ENCODE measurements around the gene NPBWR2.

Gene NPBWR2

DNA sequence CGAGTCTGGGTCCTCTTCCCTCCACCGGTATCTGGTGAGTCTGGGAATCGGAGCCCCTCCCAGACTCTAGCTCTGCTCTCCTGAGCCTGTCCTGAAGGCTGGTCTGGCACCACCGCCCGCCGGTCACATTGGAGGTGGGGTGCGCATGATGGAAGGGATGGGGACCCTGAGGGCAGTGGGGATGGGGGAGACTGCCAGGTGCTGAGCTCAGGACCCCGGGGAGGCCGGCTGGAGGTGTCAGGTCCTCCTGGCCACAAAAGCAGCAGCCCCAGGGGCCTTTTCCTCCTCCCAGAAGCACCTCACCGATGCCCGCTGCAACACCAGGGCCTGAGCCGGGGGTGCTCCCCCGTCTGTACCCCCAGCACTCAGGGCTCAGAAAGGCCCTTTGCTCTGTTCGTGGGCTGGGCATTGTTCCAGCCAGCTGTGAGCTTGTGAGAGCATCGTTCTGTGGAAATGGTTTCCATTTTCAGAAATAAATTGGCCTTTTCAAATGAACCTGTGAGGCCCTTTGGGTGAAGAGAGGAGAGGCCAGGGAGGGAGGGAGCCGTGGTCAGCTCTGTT, 2.5 kb upstream of the NPBWR2 start:
- H3K36me3 ChIP-seq (ENCODE audit: insufficient read depth, low read length), result no peaks in the 10 kb centered on the region
- no peak overlapping the region for H3K4me3 ChIP-seq (ENCODE audit: low read length)
- peaks cover 37% of the 10 kb centered on the region for H3K27me3 ChIP-seq (ENCODE audit: insufficient read depth, low read length)
- H2AFZ ChIP-seq (ENCODE audit: low read depth, low read length), result no peak overlapping the region
- H3K4me1 ChIP-seq (ENCODE audit: insufficient read depth, low read length), result no peaks in the 10 kb centered on the region
- H3K9me3 ChIP-seq (ENCODE audit: low read length), result no peaks in the 10 kb centered on the region

DNA sequence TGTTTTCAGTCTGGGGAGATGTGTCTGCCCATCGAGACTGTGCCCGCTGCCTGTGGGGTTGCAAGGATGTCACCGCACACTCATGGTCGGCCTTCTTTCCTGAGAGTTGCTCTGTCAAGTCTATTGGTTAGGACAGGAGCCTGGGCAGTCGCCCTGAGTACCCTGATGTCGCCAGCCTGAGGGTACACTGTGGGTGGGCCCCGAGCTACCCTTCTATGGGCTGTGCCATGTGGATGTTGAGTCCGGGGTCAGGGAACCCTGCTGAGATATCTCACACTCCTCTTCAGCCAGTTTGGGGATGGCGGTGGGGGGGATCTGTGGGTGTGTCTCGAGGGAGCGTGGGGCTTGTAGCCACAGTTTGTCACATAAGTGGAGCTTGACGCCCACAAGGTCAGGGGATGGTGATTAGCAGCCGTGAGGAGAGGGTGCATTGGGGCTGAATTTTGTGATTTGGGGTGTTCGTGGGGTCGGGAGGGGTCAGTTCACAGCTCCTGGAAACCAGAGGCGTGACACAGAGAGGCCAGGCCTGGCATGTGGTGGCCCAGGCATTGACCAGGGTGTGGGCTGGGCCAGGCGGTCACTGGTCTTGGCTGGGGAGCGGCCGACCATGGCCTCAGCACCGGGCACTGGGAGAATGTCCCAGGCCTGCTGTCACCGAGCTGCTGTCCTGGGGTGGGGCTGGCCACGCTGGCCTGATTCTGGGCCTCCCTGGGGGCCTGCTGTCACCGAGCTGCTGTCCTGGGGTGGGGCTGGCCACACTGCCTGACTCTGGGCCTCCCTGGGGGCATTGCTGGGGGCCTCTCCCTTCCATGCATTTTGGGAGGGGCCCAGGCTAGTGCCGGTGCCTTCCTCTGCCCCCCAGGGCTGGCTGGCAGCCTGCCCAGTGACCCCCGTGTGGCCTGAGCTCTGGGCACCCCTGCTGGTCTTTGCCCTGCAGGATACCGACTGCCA, 1.6 kb upstream of the NPBWR2 start:
- no peaks in the 10 kb centered on the region for H3K36me3 ChIP-seq (ENCODE audit: insufficient read depth, low read length)
- H3K4me1 ChIP-seq (ENCODE audit: insufficient read depth, low read length), result no peaks in the 10 kb centered on the region
- H3K27me3 ChIP-seq (ENCODE audit: insufficient read depth, low read length), result peaks cover 30% of the 10 kb centered on the region
- H3K4me3 ChIP-seq (ENCODE audit: low read length), result no peak overlapping the region
- H3K9me3 ChIP-seq (ENCODE audit: low read length), result no peaks in the 10 kb centered on the region
- H2AFZ ChIP-seq (ENCODE audit: low read depth, low read length), result no peak overlapping the region

DNA sequence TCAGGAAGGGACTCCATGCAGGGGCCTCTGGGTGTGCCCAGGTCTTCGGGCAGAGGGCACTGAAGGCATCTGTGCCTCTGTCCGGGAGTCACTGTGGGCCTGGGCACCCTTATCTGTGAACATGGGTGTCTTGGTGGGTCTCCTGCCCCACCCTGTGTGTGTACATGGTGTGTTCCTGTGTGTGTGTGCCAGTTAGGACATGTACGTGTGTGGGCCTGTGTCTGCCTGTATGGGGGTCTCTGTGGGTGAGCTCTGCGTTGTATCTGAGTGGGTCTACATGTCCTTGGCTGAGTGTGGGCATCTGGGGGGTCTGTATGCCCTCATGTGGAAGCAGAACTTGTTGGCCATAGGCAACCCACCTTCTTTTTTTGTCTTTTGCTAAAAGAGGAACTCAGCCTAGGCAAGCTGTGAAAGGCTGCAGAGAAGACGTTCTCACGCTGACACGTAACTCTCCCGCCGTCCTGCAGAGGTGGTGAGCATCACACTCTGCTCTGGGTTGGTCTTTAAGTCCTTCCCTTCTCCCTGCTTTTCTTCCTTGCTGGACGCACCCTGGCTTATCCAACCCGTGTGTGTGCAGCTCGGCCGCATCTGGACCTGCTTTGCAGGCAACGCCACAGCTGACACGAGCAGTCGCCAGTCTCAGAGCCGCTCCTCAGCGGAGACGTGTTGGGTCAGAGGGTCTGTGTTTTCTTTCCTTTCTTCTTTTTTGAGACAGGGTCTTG, 532 bp upstream of the NPBWR2 start:
- Histone ChIP-seq H3K4me1 (ENCODE audit: insufficient read depth, low read length) (no peaks in the 10 kb centered on the region), H2AFZ (ENCODE audit: low read depth, low read length) (no peak overlapping the region), H3K4me3 (ENCODE audit: low read length) (no peak overlapping the region), H3K9me3 (ENCODE audit: low read length) (no peaks in the 10 kb centered on the region), H3K36me3 (ENCODE audit: insufficient read depth, low read length) (no peaks in the 10 kb centered on the region), H3K27me3 (ENCODE audit: insufficient read depth, low read length) (peaks cover 35% of the 10 kb centered on the region)

DNA sequence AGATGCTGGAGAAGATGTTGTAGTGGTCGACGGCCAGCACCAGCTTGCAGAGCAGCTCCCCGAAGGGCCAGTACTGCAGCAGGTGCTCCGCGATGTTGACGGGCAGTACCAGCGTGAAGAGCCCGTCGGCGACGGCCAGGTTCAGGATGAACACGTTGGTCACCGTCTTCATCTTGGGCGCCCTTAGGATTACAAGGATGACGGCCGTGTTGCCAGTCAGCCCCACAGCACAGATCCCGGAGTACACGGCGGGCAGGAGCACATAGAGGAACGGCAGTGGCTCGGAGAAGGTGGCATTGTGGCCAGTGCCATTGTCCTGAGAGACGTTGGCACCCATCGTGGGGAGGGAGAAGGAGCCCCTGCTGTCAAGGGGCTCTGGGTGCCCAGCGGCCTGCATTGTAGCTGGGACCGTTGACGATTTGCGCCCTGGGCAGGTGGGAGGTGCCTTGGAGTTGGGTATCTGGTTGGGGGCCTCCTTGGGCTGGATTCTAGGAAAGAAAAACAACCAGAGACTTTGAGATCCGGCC, 867 bp downstream of the NPBWR2 start:
- H3K9me3 ChIP-seq (ENCODE audit: low read length), result no peaks in the 10 kb centered on the region
- H3K36me3 ChIP-seq (ENCODE audit: insufficient read depth, low read length), result no peaks in the 10 kb centered on the region
- no peak overlapping the region for H2AFZ ChIP-seq (ENCODE audit: low read depth, low read length)
- no peak overlapping the region for H3K4me3 ChIP-seq (ENCODE audit: low read length)
- peaks cover 45% of the 10 kb centered on the region for H3K27me3 ChIP-seq (ENCODE audit: insufficient read depth, low read length)
- no peaks in the 10 kb centered on the region for H3K4me1 ChIP-seq (ENCODE audit: insufficient read depth, low read length)

DNA sequence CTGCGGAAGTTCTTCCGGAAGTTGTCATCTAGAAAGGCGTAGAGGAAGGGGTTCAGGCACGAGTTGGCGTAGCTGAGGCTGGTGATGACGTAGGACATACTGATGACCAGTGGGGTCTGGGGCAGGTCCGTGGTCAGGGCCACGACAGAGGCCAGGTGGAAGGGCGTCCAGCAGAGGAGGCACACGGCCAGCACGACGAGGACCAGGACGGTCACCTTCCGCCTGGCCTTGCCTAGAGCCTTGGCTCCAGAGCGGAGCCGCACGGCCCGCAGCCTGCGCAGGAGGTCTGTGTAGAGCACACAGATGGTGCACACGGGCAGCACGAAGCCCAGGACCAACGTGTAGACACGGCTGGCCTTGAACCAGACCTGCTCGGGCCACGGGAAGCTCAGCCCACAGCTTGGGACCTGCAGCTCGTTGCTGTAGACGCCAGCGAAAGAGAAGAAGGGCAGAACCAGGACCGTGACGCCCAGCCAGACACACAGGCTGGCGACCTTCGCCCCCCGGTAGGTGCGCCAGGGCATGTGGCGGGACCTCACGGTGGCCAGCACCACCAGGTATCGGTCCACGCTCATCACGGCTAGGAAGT, 1.4 kb downstream of the NPBWR2 start:
- H3K9me3 ChIP-seq (ENCODE audit: low read length), result no peaks in the 10 kb centered on the region
- H2AFZ ChIP-seq (ENCODE audit: low read depth, low read length), result no peak overlapping the region
- H3K27me3 ChIP-seq (ENCODE audit: insufficient read depth, low read length), result peaks cover 51% of the 10 kb centered on the region
- no peak overlapping the region for H3K4me3 ChIP-seq (ENCODE audit: low read length)
- no peaks in the 10 kb centered on the region for H3K36me3 ChIP-seq (ENCODE audit: insufficient read depth, low read length)
- H3K4me1 ChIP-seq (ENCODE audit: insufficient read depth, low read length), result no peaks in the 10 kb centered on the region

DNA sequence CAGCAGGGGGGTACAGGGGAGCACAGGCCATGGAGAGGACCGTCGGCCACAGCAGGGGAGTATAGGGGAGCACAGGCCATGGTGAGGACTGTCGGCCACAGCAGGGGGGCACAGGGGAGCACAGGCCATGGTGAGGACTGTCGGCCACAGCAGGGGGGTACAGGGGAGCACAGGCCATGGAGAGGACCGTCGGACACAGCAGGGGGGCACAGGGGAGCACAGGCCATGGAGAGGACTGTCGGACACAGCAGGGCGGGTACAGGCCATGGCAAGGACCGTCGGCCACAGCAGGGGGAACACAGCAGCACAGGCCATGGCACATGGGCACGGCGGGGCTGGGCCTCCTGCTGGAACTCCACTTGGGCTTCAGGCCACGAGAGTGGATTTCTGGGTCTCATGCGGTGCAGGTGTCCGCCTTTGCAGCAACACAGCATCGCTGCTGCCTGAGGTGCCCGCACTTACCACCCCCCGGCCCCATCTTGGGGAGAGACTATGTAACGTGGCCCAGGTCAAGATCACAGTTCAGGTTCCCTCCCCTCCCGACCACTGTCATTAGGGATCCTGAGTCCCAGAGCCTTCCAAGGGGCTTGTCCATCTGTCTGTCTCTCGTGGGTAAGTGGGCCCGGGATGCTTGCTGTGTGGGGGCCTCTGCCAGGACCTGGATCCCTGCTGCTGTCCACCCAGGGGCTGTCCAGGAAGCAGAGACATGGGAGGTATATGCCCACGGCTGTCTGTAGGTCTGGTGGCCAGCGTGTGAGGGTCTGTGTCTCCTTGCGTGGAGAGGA, 2.5 kb downstream of the NPBWR2 start:
- no peaks in the 10 kb centered on the region for H3K4me1 ChIP-seq (ENCODE audit: insufficient read depth, low read length)
- H3K27me3 ChIP-seq (ENCODE audit: insufficient read depth, low read length), result peaks cover 56% of the 10 kb centered on the region
- no peak overlapping the region for H2AFZ ChIP-seq (ENCODE audit: low read depth, low read length)
- no peaks in the 10 kb centered on the region for H3K9me3 ChIP-seq (ENCODE audit: low read length)
- H3K36me3 ChIP-seq (ENCODE audit: insufficient read depth, low read length), result no peaks in the 10 kb centered on the region
- H3K4me3 ChIP-seq (ENCODE audit: low read length), result no peak overlapping the region

DNA sequence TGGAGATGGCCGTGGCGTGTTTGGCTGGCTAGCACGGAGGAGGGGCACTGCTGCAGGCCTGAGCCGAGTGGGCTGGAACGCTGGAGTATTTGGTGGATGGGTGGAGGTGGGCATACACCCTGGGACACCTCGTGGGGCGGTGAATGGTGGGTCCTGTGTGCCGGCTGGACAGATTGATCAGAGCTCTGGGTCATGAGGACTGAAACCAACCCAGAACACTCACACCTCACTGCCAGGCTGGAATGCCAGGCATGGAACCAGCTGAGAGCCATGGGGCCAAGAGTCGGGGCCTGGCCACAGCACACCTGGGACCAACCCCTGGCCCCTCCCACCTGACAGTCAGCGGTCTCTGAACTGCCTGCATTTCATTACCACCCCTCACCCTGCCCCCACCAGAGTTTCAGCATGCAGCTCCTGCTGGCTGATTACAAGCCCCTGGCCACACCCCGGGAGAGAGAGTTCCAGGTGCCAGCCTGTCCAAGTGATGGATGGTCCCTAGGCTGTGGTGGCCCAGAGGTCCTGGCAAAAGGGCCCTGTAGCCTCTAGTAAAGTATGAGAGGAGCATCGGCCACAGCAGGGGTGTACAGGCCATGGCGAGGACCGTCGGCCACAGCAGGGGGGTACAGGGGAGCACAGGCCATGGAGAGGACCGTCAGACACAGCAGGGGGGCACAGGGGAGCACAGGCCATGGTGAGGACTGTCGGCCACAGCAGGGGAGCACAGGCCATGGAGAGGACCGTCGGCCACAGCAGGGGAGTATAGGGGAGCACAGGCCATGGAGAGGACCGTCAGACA, 3.3 kb downstream of the NPBWR2 start:
- Histone ChIP-seq H3K4me3 (ENCODE audit: low read length) (no peak overlapping the region), H2AFZ (ENCODE audit: low read depth, low read length) (no peak overlapping the region), H3K9me3 (ENCODE audit: low read length) (no peaks in the 10 kb centered on the region), H3K4me1 (ENCODE audit: insufficient read depth, low read length) (no peaks in the 10 kb centered on the region), H3K36me3 (ENCODE audit: insufficient read depth, low read length) (no peaks in the 10 kb centered on the region), H3K27me3 (ENCODE audit: insufficient read depth, low read length) (peaks cover 57% of the 10 kb centered on the region)

DNA sequence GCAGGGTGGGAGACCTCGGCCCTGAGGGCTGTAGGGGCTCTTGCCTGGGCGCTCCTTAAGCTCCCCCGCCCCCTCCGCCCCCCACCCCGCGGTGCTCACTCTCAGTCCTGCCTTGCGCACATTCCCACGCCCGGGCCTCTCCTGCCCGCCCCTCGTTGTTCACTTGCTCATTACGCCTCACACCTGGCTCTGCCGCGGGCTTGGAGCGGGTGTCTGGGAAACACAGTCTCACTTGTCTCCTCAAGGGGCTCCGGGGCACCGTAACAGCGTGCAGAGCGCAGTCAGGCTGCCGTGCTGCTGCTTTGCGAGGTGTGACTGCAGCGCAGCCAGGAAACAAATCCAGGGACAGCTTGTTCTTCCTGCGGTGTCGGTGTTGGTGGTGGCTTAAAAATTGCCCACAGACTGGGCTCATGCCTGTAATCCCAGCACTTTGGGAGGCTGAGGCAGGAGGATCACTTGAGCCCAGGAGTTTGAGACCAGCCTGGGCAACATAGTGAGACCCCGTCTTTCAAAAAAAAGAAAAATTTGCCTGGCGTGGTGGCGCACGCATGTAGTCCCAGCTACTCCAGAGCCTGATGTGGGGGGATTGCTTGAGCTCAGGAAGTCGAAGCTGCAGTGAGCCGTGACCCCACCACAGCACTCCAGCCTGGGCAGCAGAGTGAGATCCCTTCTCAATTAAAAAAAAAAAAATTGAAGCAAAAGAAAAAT, 4.6 kb downstream of the NPBWR2 start:
- H2AFZ ChIP-seq (ENCODE audit: low read depth, low read length), result no peak overlapping the region
- H3K27me3 ChIP-seq (ENCODE audit: insufficient read depth, low read length), result peaks cover 48% of the 10 kb centered on the region

DNA sequence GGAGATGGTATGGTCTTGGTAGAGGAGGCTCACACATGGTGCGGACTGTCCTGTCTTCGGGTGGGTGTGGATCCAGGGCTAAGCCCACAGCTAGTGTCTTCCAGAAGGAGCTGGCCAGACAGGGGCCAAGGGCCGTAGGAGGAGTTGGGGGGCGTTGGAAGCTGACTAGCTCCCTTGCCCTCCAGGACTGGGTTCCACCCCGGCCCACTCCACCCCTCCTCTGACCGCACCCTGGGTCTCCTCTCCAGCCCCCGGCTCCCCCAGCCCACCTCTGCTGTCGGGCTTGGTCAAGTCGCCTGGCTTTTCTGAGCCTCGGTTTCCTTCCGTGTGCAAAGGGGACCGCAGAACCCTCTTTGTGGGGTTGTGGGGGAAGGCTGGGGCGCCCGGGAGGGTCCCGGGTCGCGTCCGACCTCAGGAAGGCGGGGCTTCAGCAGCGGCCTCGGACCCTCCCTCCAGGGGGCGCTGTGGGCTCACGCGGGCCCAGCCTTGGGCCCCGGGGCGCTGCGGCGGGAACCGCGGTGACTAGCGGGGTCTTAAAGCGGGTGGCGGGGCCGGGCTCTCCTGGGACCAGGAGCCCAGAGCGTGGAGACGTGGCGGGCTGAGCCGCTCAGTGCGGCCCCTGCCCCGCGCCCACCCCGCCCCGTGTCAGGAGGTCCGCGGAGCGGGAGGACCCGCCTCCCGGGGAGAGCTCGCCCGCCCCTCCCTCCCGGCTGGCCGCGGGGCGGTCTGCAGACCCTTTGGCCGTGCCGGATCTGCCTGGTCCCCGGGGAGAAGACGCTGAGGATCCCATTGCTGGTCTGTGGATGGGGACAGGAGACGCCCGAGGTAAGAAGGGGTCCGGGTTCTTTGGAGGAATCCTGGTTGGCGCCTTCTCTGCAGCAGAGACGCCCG, 5.4 kb downstream of the NPBWR2 start:
- no peaks in the 10 kb centered on the region for H3K36me3 ChIP-seq (ENCODE audit: insufficient read depth, low read length)
- H3K4me3 ChIP-seq (ENCODE audit: low read length), result no peak overlapping the region
- peaks cover 41% of the 10 kb centered on the region for H3K27me3 ChIP-seq (ENCODE audit: insufficient read depth, low read length)
- H2AFZ ChIP-seq (ENCODE audit: low read depth, low read length), result no peak overlapping the region
- no peaks in the 10 kb centered on the region for H3K9me3 ChIP-seq (ENCODE audit: low read length)
- no peaks in the 10 kb centered on the region for H3K4me1 ChIP-seq (ENCODE audit: insufficient read depth, low read length)

More for the DNA sequence above, 4.6 kb downstream of the NPBWR2 start:
- Histone ChIP-seq H3K4me1 (ENCODE audit: insufficient read depth, low read length) (no peaks in the 10 kb centered on the region), H3K9me3 (ENCODE audit: low read length) (no peaks in the 10 kb centered on the region), H3K4me3 (ENCODE audit: low read length) (no peak overlapping the region), H3K36me3 (ENCODE audit: insufficient read depth, low read length) (no peaks in the 10 kb centered on the region)

DNA sequence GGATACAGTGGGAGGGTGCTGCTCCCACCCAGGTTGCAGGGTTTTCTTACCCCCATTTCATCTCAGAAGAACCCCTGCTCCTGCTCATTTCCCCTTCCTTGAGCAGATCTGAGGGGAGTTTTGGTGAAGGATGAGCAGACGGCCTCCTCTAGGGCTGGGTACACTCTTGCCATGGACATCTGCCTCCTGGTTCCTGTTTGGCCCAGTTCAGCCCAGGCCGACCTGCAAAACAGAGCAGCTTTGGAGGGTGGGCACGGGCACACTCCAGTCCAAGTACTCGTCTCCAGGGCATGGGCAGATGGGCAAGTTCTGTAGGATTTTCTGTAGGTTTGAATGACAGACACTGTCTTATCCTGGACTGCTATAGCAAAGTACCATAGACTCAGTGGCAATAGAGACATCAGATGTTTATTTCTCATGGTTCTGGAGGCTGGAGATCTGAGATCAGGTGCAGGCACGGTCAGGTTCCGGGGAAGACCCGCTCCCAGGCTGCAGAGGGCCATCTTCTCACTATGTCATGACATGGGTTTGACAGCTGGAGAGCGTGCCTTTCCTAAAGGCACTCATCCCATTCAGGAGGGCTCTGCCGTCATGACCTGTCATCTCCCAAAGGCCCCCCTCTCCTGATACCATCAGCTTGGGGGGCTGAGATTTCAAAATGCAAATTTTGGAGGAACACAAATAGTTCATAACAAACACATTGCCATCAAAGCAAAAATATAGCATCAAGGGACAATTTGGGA, 6.2 kb downstream of the NPBWR2 start:
- H3K27me3 ChIP-seq (ENCODE audit: insufficient read depth, low read length), result peaks cover 40% of the 10 kb centered on the region
- no peaks in the 10 kb centered on the region for H3K9me3 ChIP-seq (ENCODE audit: low read length)
- no peaks in the 10 kb centered on the region for H3K36me3 ChIP-seq (ENCODE audit: insufficient read depth, low read length)
- H2AFZ ChIP-seq (ENCODE audit: low read depth, low read length), result no peak overlapping the region
- H3K4me1 ChIP-seq (ENCODE audit: insufficient read depth, low read length), result no peaks in the 10 kb centered on the region
- H3K4me3 ChIP-seq (ENCODE audit: low read length), result no peak overlapping the region
